Activated T-cell treated with anti-CD3 and anti-CD28 coated beads, Interleukin-2, amount 50 U/mL, for 72 hours (primary cell): ENCODE measurements around the gene MAML2. TPM values are rescaled to one million over a fixed set of nuclear protein-coding genes. Genes with fewer than 3 reads are reported as not detected.
"Not testable (repeated sequence)": the region's sequence is repeated elsewhere in the genome, so short reads cannot be mapped to it uniquely, and the experiment has no call there.

Experiments
- ATAC-seq, 2 donors: fragments of 150-1000 bp; cut with Tn5 transposase; replicated peaks in 1 of 2; 2 replicates each; pipeline ENCODE4 v1.10.0; 2021; ENCODE audit warnings: moderate library complexity in 2 of 2, mild to moderate bottlenecking in 1 of 2
- DNase-seq, 2 donors: peaks; one replicate each; pipeline ENCODE4 v3.0.0; 2021 to 2022; ENCODE audit warnings: mixed read lengths in 1 of 2
- H3K27ac Mint-ChIP-seq: one replicate; pipeline ENCODE4 v1.8.0; 2022; ENCODE audit warnings: mild to moderate bottlenecking, moderate library complexity, mixed read lengths
- H3K27me3 Mint-ChIP-seq: one replicate; pipeline ENCODE4 v1.8.0; 2022; ENCODE audit warnings: low read depth, mixed read lengths
- H3K36me3 Mint-ChIP-seq, 2 donors: one replicate each; pipeline ENCODE4 v1.8.0; 2022; ENCODE audit warnings: mixed read lengths in 2 of 2, mild to moderate bottlenecking in 1 of 2; ENCODE audit not compliant: insufficient read depth in 2 of 2
- H3K4me1 Mint-ChIP-seq: one replicate; pipeline ENCODE4 v1.8.0; 2022; ENCODE audit warnings: low read depth, mixed read lengths
- H3K4me3 Mint-ChIP-seq, 2 donors: one replicate each; pipeline ENCODE4 v1.8.0; 2022; ENCODE audit warnings: mild to moderate bottlenecking in 2 of 2, mixed read lengths in 2 of 2, moderate library complexity in 2 of 2
- H3K9me3 Mint-ChIP-seq, 2 donors: one replicate each; pipeline ENCODE4 v1.8.0; 2022; ENCODE audit warnings: mixed read lengths in 2 of 2
- total RNA-seq, 2 donors: library from RNA; stranded (reverse); gene quantifications; one replicate each; pipeline ENCODE4 v1.2.3, GENCODE V29; 2022

MAML2 gene
- total RNA-seq, 2 donors from 2014 or later, result 30.5 to 34.6 TPM

GRCh38 chr11:96278039-96278897, 64.7 kb downstream of the MAML2 start:
- Mint-ChIP-seq H3K4me1 (peaks cover 62% of the 10 kb centered on the region), H3K36me3 (peaks cover 3 to 22% of the 10 kb centered on the region in 2 donors)
- ATAC-seq, result peak in 1 of 2 donors; percentile 20

GRCh38 chr11:96277696-96278038, 65.3 kb downstream of the MAML2 start:
- ATAC-seq (no peak), DNase-seq (no peak)
- Mint-ChIP-seq H3K4me1 (peaks cover 61% of the 10 kb centered on the region), H3K36me3 (peaks cover 3 to 23% of the 10 kb centered on the region in 2 donors), H3K27ac (no peak overlapping the region), H3K27me3 (no peaks in the 10 kb centered on the region), H3K9me3 (no peaks in the 10 kb centered on the region), H3K4me3 (no peak overlapping the region)

More at GRCh38 chr11:96278039-96278897, 64.7 kb downstream of the MAML2 start:
- Mint-ChIP-seq H3K9me3 (no peaks in the 10 kb centered on the region), H3K4me3 (peak overlapping the region; percentile 14 to 61), H3K27ac (peak overlapping the region; percentile 60), H3K27me3 (no peaks in the 10 kb centered on the region)
- no peak for DNase-seq

- Mint-ChIP-seq H3K27ac (peak overlapping the region; percentile 72), H3K9me3 (peaks cover 2% of the 10 kb centered on the region in 2 donors), H3K4me3 (no peak overlapping the region), H3K4me1 (peaks cover 63% of the 10 kb centered on the region), H3K36me3 (peaks cover 5 to 29% of the 10 kb centered on the region in 2 donors), H3K27me3 (no peaks in the 10 kb centered on the region)
- DNase-seq (no peak), ATAC-seq (no peak)
Observed at GRCh38 chr11:96276836-96277235, 66.2 kb downstream of the MAML2 start.

GRCh38 chr11:96275801-96276594, 67.0 kb downstream of the MAML2 start:
- Mint-ChIP-seq H3K27me3 (no peaks in the 10 kb centered on the region), H3K36me3 (peaks cover 9 to 30% of the 10 kb centered on the region in 2 donors), H3K4me3 (no peak overlapping the region), H3K27ac (no peak overlapping the region), H3K4me1 (peaks cover 63% of the 10 kb centered on the region), H3K9me3 (peaks cover 6 to 7% of the 10 kb centered on the region in 2 donors)
- no peak for DNase-seq
- ATAC-seq, result no peak

GRCh38 chr11:96273507-96273906, 69.5 kb downstream of the MAML2 start:
- DNase-seq (no peak), ATAC-seq (no peak)
- peaks cover 23 to 49% of the 10 kb centered on the region in 2 donors for H3K36me3 Mint-ChIP-seq
- H3K27ac Mint-ChIP-seq, result no peak overlapping the region
- no peaks in the 10 kb centered on the region for H3K27me3 Mint-ChIP-seq
- H3K9me3 Mint-ChIP-seq, result peaks cover 6 to 10% of the 10 kb centered on the region in 2 donors
- H3K4me1 Mint-ChIP-seq, result peaks cover 63% of the 10 kb centered on the region
- no peak overlapping the region for H3K4me3 Mint-ChIP-seq

GRCh38 chr11:96272529-96273222, 70.3 kb downstream of the MAML2 start:
- no peak for DNase-seq
- peaks cover 65% of the 10 kb centered on the region for H3K4me1 Mint-ChIP-seq
- H3K27ac Mint-ChIP-seq, result peak overlapping the region; percentile 84
- H3K4me3 Mint-ChIP-seq, result no peak overlapping the region
- no peaks in the 10 kb centered on the region for H3K27me3 Mint-ChIP-seq
- peaks cover 24 to 50% of the 10 kb centered on the region in 2 donors for H3K36me3 Mint-ChIP-seq
- H3K9me3 Mint-ChIP-seq, result peaks cover 6 to 10% of the 10 kb centered on the region in 2 donors
- peak; percentile 77 to 83 for ATAC-seq

- peaks cover 74% of the 10 kb centered on the region for H3K4me1 Mint-ChIP-seq
- no peak for ATAC-seq
Observed at GRCh38 chr11:96271777-96272176, 71.2 kb downstream of the MAML2 start.

GRCh38 chr11:96271352-96271751, 71.6 kb downstream of the MAML2 start:
- not testable (repeated sequence) for H3K4me3 Mint-ChIP-seq, DNase-seq, H3K27ac Mint-ChIP-seq, H3K27me3 Mint-ChIP-seq, ATAC-seq
- Mint-ChIP-seq H3K36me3 (peaks cover 24 to 50% of the 10 kb centered on the region in 2 donors), H3K4me1 (peaks cover 78% of the 10 kb centered on the region), H3K9me3 (peaks cover 6 to 10% of the 10 kb centered on the region in 2 donors)

More at GRCh38 chr11:96271777-96272176, 71.2 kb downstream of the MAML2 start:
- H3K27ac Mint-ChIP-seq, result no peak overlapping the region
- DNase-seq, result no peak
- peaks cover 24 to 49% of the 10 kb centered on the region in 2 donors for H3K36me3 Mint-ChIP-seq
- no peak overlapping the region for H3K4me3 Mint-ChIP-seq
- H3K27me3 Mint-ChIP-seq, result no peaks in the 10 kb centered on the region
- peaks cover 6 to 10% of the 10 kb centered on the region in 2 donors for H3K9me3 Mint-ChIP-seq

GRCh38 chr11:96268527-96268926, 74.5 kb downstream of the MAML2 start:
- H3K27ac Mint-ChIP-seq, result peak overlapping the region; percentile 78
- peaks cover 95% of the 10 kb centered on the region for H3K4me1 Mint-ChIP-seq
- peaks cover 24 to 38% of the 10 kb centered on the region in 2 donors for H3K36me3 Mint-ChIP-seq
- H3K4me3 Mint-ChIP-seq, result peak overlapping the region in 1 of 2 donors; percentile 69
- ATAC-seq, H3K27me3 Mint-ChIP-seq, DNase-seq: not testable (repeated sequence)
- peaks cover 6 to 10% of the 10 kb centered on the region in 2 donors for H3K9me3 Mint-ChIP-seq

- Mint-ChIP-seq H3K4me1 (peaks cover 96% of the 10 kb centered on the region), H3K4me3 (peak overlapping the region; percentile 57 to 69), H3K36me3 (peaks cover 24 to 38% of the 10 kb centered on the region in 2 donors), H3K27ac (peak overlapping the region; percentile 78), H3K9me3 (peaks cover 6 to 10% of the 10 kb centered on the region in 2 donors), H3K27me3 (no peaks in the 10 kb centered on the region)
- ATAC-seq (peak; percentile 98 to 99), DNase-seq (peak; percentile 66 to 67)
Observed at GRCh38 chr11:96267496-96268032, 75.4 kb downstream of the MAML2 start.

- Mint-ChIP-seq H3K4me1 (peaks cover 93% of the 10 kb centered on the region), H3K4me3 (peak overlapping the region; percentile 57 to 69), H3K27me3 (no peaks in the 10 kb centered on the region), H3K9me3 (peaks cover 6 to 10% of the 10 kb centered on the region in 2 donors), H3K27ac (peak overlapping the region; percentile 78), H3K36me3 (peaks cover 24 to 33% of the 10 kb centered on the region in 2 donors)
- DNase-seq (no peak), ATAC-seq (no peak)
Observed at GRCh38 chr11:96267001-96267495, 75.9 kb downstream of the MAML2 start.

- no peak for ATAC-seq
- DNase-seq, result no peak
- Mint-ChIP-seq H3K4me3 (no peak overlapping the region), H3K27ac (peak overlapping the region; percentile 47), H3K9me3 (peaks cover 0 to 3% of the 10 kb centered on the region in 2 donors), H3K4me1 (peaks cover 93% of the 10 kb centered on the region), H3K27me3 (no peaks in the 10 kb centered on the region), H3K36me3 (peaks cover 17 to 26% of the 10 kb centered on the region in 2 donors)
Observed at GRCh38 chr11:96265972-96266371, 77.0 kb downstream of the MAML2 start.
